Osteoblast (primary cell): ENCODE measurements around the gene BECN2. TPM values are rescaled to one million over a fixed set of nuclear protein-coding genes. Genes with fewer than 3 reads are reported as not detected.
A peak's percentile ranks its signal among the peaks of the same experiment; 100 is the strongest.

Experiments used
- DNase-seq: peaks from one replicate; pipeline ENCODE4 v3.0.0; 2011; ENCODE audit warnings: low spot score, mixed read lengths; ENCODE audit not compliant: insufficient read length; ENCODE audit errors: missing footprints
- H2AFZ ChIP-seq: 2 replicates; pipeline ENCODE4 v1.6.0; 2011; ENCODE audit warnings: mild to moderate bottlenecking, low read length
- H3K27ac ChIP-seq: 2 replicates; pipeline ENCODE4 v1.5.1; 2011; ENCODE audit warnings: mild to moderate bottlenecking, low read depth, low read length, moderate library complexity
- H3K27me3 ChIP-seq: 2 replicates; pipeline ENCODE4 v1.6.0; 2012; ENCODE audit warnings: mild to moderate bottlenecking, control low read depth, inconsistent platforms, low read length, moderate library complexity; ENCODE audit not compliant: insufficient read depth
- H3K36me3 ChIP-seq: 2 replicates; pipeline ENCODE4 v1.5.1; 2011; ENCODE audit warnings: mild to moderate bottlenecking, low read length, control low read depth, moderate library complexity; ENCODE audit not compliant: insufficient read depth
- H3K4me1 ChIP-seq: 2 replicates; pipeline ENCODE4 v1.5.1; 2011; ENCODE audit warnings: mild to moderate bottlenecking, low read length, control low read depth, moderate library complexity; ENCODE audit not compliant: insufficient read depth
- H3K4me2 ChIP-seq: 2 replicates; pipeline ENCODE4 v1.6.0; 2011; ENCODE audit warnings: mild to moderate bottlenecking, low read length; ENCODE audit not compliant: insufficient read depth
- H3K4me3 ChIP-seq: fragments of 200-600 bp; sonication (generic); 3 replicates; pipeline ENCODE4 v1.5.1; 2012; ENCODE audit warnings: mild to moderate bottlenecking, low read length, inconsistent platforms; ENCODE audit not compliant: insufficient read depth
- H3K79me2 ChIP-seq: 2 replicates; pipeline ENCODE4 v1.6.0; 2012; ENCODE audit warnings: mild to moderate bottlenecking, low read length, control low read depth, inconsistent platforms; ENCODE audit not compliant: insufficient read depth
- H3K9me3 ChIP-seq: 2 replicates; pipeline ENCODE4 v1.5.1; 2011; ENCODE audit warnings: low read depth, low read length, control low read depth
- H4K20me1 ChIP-seq: 2 replicates; pipeline ENCODE4 v1.6.0; 2012; ENCODE audit warnings: mild to moderate bottlenecking, low read length, control low read depth; ENCODE audit not compliant: insufficient read depth
- CTCF ChIP-seq: IDR thresholded peaks from 2 replicates; pipeline ENCODE4 v1.5.1; 2011; ENCODE audit warnings: mild to moderate bottlenecking, low read depth, low read length, moderate library complexity; ENCODE audit errors: extremely low read depth
- total RNA-seq: library from RNA; depleted of rRNA; stranded (reverse); fragments of >200 nt; gene quantifications from 2 replicates; pipeline ENCODE4 v1.2.3, GENCODE V29; 2012

BECN2 gene
- total RNA-seq, 1 donor, result not detected

DNA sequence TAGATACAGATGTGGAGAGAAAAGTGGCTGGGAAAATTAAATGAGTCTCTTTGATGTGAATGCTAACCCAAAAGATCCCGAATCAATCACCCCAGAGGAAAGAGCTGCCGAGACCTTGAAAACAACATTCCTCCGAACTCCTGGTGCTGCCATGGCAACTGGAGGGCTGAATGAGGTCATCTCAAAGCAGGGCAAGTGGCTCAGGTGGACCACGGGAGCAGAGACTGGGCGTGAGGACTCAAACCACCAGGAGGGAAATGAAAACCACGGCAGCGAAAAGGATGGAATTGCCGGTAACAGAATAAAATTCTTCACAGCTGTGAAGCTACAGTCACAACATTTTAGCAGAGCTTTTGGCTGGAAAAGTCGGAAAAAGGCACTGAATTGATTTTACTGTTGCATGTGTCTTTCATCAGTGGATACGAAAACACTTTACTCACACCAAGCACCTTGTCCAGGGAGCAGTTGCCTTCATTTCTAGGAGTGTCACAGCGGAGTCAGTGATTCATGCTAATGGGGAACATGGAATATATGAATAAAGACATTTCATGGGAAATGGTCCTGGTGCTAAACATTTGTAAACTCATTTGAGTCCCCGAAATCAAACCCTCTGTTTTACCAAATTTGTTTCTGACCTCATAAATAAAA is 23.2 kb upstream of the BECN2 start:
- DNase-seq, result no peak
- Histone ChIP-seq H3K4me3 (peak overlapping the region; percentile 12), H3K79me2 (no peaks in the 10 kb centered on the region), H3K36me3 (no peaks in the 10 kb centered on the region), H3K27me3 (no peaks in the 10 kb centered on the region), H3K9me3 (no peaks in the 10 kb centered on the region), H4K20me1 (no peaks in the 10 kb centered on the region), H3K4me1 (no peaks in the 10 kb centered on the region), H3K27ac (no peak overlapping the region), H3K4me2 (peak overlapping the region; percentile 38), H2AFZ (peak overlapping the region; percentile 48)
- no peak for TF ChIP-seq CTCF

DNA sequence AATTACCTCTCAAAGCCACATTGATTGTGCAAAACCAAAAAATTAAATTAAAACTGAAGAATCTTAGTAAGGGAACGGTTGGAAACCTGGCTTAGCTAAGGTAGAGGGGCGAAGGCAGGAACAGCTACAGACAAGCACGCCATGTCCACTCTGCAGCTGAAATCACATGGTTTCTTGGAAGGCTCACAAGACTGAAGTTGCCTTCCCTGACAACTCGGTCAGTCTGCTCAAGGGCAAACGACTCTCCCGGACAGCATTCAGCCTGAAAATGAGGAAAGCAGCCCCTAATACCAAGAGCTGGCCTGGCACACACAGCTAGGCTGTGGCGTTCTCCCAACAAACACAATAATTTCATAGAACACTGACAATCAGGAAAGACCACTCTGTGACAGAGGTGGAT is 22.7 kb upstream of the BECN2 start:
- H3K79me2 ChIP-seq, result no peaks in the 10 kb centered on the region
- no peaks in the 10 kb centered on the region for H3K4me1 ChIP-seq
- no peaks in the 10 kb centered on the region for H4K20me1 ChIP-seq
- no peaks in the 10 kb centered on the region for H3K27me3 ChIP-seq
- H3K9me3 ChIP-seq, result no peaks in the 10 kb centered on the region
- H2AFZ ChIP-seq, result no peak overlapping the region
- H3K4me3 ChIP-seq, result no peak overlapping the region
- H3K36me3 ChIP-seq, result no peaks in the 10 kb centered on the region
- no peak overlapping the region for H3K27ac ChIP-seq
- H3K4me2 ChIP-seq, result no peak overlapping the region
- DNase-seq, result no peak
- no peak for TF ChIP-seq CTCF

DNA sequence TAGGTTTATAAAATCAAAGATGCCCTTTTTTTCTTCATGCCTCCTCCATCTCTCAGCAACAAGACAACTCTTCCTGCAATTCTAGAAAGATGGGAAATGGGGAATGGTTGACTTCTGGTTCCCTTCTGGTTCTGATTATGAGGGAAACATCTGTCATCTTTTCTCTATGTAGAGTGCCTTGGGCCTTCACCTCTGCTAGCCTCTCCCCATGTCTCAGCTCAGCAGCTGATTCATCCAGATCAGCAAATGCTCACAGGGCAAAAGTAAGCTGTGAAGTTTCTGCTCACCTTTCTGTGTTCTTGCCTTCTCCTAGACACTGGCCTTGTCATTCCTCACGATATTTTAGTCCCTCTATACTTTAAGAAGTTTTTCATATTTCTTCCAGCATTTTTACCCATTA is 17.8 kb upstream of the BECN2 start:
- no peak overlapping the region for H3K27ac ChIP-seq
- H3K4me1 ChIP-seq, result no peaks in the 10 kb centered on the region
- DNase-seq, result no peak
- no peaks in the 10 kb centered on the region for H3K27me3 ChIP-seq
- H3K36me3 ChIP-seq, result no peaks in the 10 kb centered on the region
- H3K79me2 ChIP-seq, result no peaks in the 10 kb centered on the region
- no peak overlapping the region for H2AFZ ChIP-seq
- no peak for TF ChIP-seq CTCF
- no peak overlapping the region for H3K4me2 ChIP-seq
- H3K9me3 ChIP-seq, result no peaks in the 10 kb centered on the region
- no peak overlapping the region for H3K4me3 ChIP-seq
- H4K20me1 ChIP-seq, result no peaks in the 10 kb centered on the region

DNA sequence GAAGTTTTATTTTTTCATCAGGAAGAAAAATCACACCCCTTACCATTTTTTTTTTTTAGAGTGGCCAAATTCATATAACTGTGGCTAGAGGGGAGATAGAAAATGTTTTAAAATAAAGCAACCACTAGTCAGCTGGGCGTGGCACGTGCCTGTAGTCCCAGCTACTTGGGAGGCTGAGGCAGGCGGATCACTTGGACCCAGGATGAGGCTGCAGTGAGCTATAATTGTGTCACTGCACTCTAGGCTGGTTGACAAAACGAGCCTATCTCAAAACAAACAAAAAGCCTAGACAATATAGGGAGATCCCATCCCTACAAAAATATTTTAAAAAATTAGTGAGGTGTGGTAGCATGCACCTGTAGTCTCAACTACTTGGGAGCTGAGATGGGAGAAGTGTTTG is 14.8 kb upstream of the BECN2 start:
- Histone ChIP-seq H3K36me3 (no peaks in the 10 kb centered on the region), H3K9me3 (no peaks in the 10 kb centered on the region), H3K27ac (no peak overlapping the region), H2AFZ (no peak overlapping the region), H4K20me1 (no peaks in the 10 kb centered on the region), H3K4me3 (no peak overlapping the region), H3K79me2 (no peaks in the 10 kb centered on the region), H3K4me1 (no peaks in the 10 kb centered on the region), H3K4me2 (no peak overlapping the region), H3K27me3 (no peaks in the 10 kb centered on the region)
- TF ChIP-seq CTCF, result no peak
- no peak for DNase-seq
